ENCODE results near the gene CTNNA3. TPM values are rescaled to one million over a fixed set of nuclear protein-coding genes. Genes with fewer than 3 reads are reported as not detected.

Gene CTNNA3
- total RNA-seq, 1 donor from 2014 or later: not detected

- Mint-ChIP-seq H3K27me3 (ENCODE audit: low read depth) (no peaks in the 10 kb centered on the region), H3K9me3 (no peaks in the 10 kb centered on the region), H3K36me3 (ENCODE audit: low read depth) (no peaks in the 10 kb centered on the region), H3K4me1 (ENCODE audit: low read depth) (no peaks in the 10 kb centered on the region), H3K27ac (no peak overlapping the region), H3K4me3 (ENCODE audit: low read depth) (no peak overlapping the region)
- no peak for DNase-seq (ENCODE audit: low spot score)
- intact Hi-C loops (cut with micrococcal nuclease): no loop called here
These were observed 1505.6 kb downstream of the CTNNA3 start for GRCh38 chr10:66190413-66190812.

GRCh38 chr10:66189271-66189670, 1506.7 kb downstream of the CTNNA3 start:
- Mint-ChIP-seq H3K4me1 (ENCODE audit: low read depth) (no peaks in the 10 kb centered on the region), H3K9me3 (no peaks in the 10 kb centered on the region), H3K36me3 (ENCODE audit: low read depth) (no peaks in the 10 kb centered on the region), H3K27ac (no peak overlapping the region), H3K4me3 (ENCODE audit: low read depth) (no peak overlapping the region), H3K27me3 (ENCODE audit: low read depth) (no peaks in the 10 kb centered on the region)
- intact Hi-C loops (cut with micrococcal nuclease): no loop called here
- DNase-seq (ENCODE audit: low spot score): no peak

- DNase-seq (ENCODE audit: low spot score): no peak
- no peaks in the 10 kb centered on the region for H3K27me3 Mint-ChIP-seq (ENCODE audit: low read depth)
- no peaks in the 10 kb centered on the region for H3K9me3 Mint-ChIP-seq
- H3K4me3 Mint-ChIP-seq (ENCODE audit: low read depth): no peak overlapping the region
- H3K27ac Mint-ChIP-seq: no peak overlapping the region
- H3K4me1 Mint-ChIP-seq (ENCODE audit: low read depth): no peaks in the 10 kb centered on the region
- H3K36me3 Mint-ChIP-seq (ENCODE audit: low read depth): no peaks in the 10 kb centered on the region
- intact Hi-C loops (cut with micrococcal nuclease): no loop called here
These were observed 1508.8 kb downstream of the CTNNA3 start for GRCh38 chr10:66187053-66187733.

- Mint-ChIP-seq H3K36me3 (ENCODE audit: low read depth) (no peaks in the 10 kb centered on the region), H3K4me3 (ENCODE audit: low read depth) (no peak overlapping the region), H3K9me3 (no peaks in the 10 kb centered on the region), H3K27ac (no peak overlapping the region), H3K4me1 (ENCODE audit: low read depth) (no peaks in the 10 kb centered on the region), H3K27me3 (ENCODE audit: low read depth) (no peaks in the 10 kb centered on the region)
- no peak for DNase-seq (ENCODE audit: low spot score)
- intact Hi-C loops (cut with micrococcal nuclease): loop anchor here (5.0 kb wide), 1 partner anchor 744 kb away; the partner anchor contains the start of gene LRRTM3
These were observed 1513.0 kb downstream of the CTNNA3 start for GRCh38 chr10:66183028-66183427.

GRCh38 chr10:66180581-66181318, 1515.2 kb downstream of the CTNNA3 start:
- intact Hi-C loops (cut with micrococcal nuclease): loop anchor here (5.0 kb wide), 1 partner anchor 747 kb away; the partner anchor contains the start of gene LRRTM3
- H3K36me3 Mint-ChIP-seq (ENCODE audit: low read depth): no peaks in the 10 kb centered on the region
- H3K4me3 Mint-ChIP-seq (ENCODE audit: low read depth): no peak overlapping the region
- no peaks in the 10 kb centered on the region for H3K9me3 Mint-ChIP-seq
- H3K27ac Mint-ChIP-seq: no peak overlapping the region
- no peaks in the 10 kb centered on the region for H3K4me1 Mint-ChIP-seq (ENCODE audit: low read depth)
- H3K27me3 Mint-ChIP-seq (ENCODE audit: low read depth): no peaks in the 10 kb centered on the region
- DNase-seq (ENCODE audit: low spot score): no peak

GRCh38 chr10:66180021-66180420, 1516.0 kb downstream of the CTNNA3 start:
- no peaks in the 10 kb centered on the region for H3K27me3 Mint-ChIP-seq (ENCODE audit: low read depth)
- H3K36me3 Mint-ChIP-seq (ENCODE audit: low read depth): no peaks in the 10 kb centered on the region
- intact Hi-C loops (cut with micrococcal nuclease): loop anchor here (5.0 kb wide), 1 partner anchor 747 kb away; the partner anchor contains the start of gene LRRTM3
- no peak overlapping the region for H3K4me3 Mint-ChIP-seq (ENCODE audit: low read depth)
- DNase-seq (ENCODE audit: low spot score): no peak
- H3K27ac Mint-ChIP-seq: no peak overlapping the region
- H3K4me1 Mint-ChIP-seq (ENCODE audit: low read depth): no peaks in the 10 kb centered on the region
- no peaks in the 10 kb centered on the region for H3K9me3 Mint-ChIP-seq

- intact Hi-C loops (cut with micrococcal nuclease): no loop called here
- no peak overlapping the region for H3K4me3 Mint-ChIP-seq (ENCODE audit: low read depth)
These were observed 1519.2 kb downstream of the CTNNA3 start for GRCh38 chr10:66176772-66177171.

GRCh38 chr10:66167816-66168215, 1528.2 kb downstream of the CTNNA3 start:
- no peak for DNase-seq (ENCODE audit: low spot score)
- H3K27me3 Mint-ChIP-seq (ENCODE audit: low read depth): no peaks in the 10 kb centered on the region
- intact Hi-C loops (cut with micrococcal nuclease): no loop called here
- H3K4me1 Mint-ChIP-seq (ENCODE audit: low read depth): no peaks in the 10 kb centered on the region
- no peak overlapping the region for H3K27ac Mint-ChIP-seq
- H3K36me3 Mint-ChIP-seq (ENCODE audit: low read depth): no peaks in the 10 kb centered on the region
- no peak overlapping the region for H3K4me3 Mint-ChIP-seq (ENCODE audit: low read depth)
- no peaks in the 10 kb centered on the region for H3K9me3 Mint-ChIP-seq

More at GRCh38 chr10:66176772-66177171, 1519.2 kb downstream of the CTNNA3 start:
- Mint-ChIP-seq H3K36me3 (ENCODE audit: low read depth) (no peaks in the 10 kb centered on the region), H3K27ac (no peak overlapping the region), H3K4me1 (ENCODE audit: low read depth) (no peaks in the 10 kb centered on the region), H3K27me3 (ENCODE audit: low read depth) (no peaks in the 10 kb centered on the region), H3K9me3 (no peaks in the 10 kb centered on the region)
- DNase-seq (ENCODE audit: low spot score): no peak

GRCh38 chr10:66162560-66163143, 1533.3 kb downstream of the CTNNA3 start:
- H3K9me3 Mint-ChIP-seq: peaks cover 3% of the 10 kb centered on the region
- no peaks in the 10 kb centered on the region for H3K4me1 Mint-ChIP-seq (ENCODE audit: low read depth)
- no peaks in the 10 kb centered on the region for H3K36me3 Mint-ChIP-seq (ENCODE audit: low read depth)
- no peaks in the 10 kb centered on the region for H3K27me3 Mint-ChIP-seq (ENCODE audit: low read depth)
- DNase-seq (ENCODE audit: low spot score): no peak
- intact Hi-C loops (cut with micrococcal nuclease): no loop called here
- H3K4me3 Mint-ChIP-seq (ENCODE audit: low read depth): no peak overlapping the region
- H3K27ac Mint-ChIP-seq: no peak overlapping the region

- H3K4me1 Mint-ChIP-seq (ENCODE audit: low read depth): no peaks in the 10 kb centered on the region
- no peak overlapping the region for H3K27ac Mint-ChIP-seq
- H3K4me3 Mint-ChIP-seq (ENCODE audit: low read depth): no peak overlapping the region
- H3K36me3 Mint-ChIP-seq (ENCODE audit: low read depth): no peaks in the 10 kb centered on the region
- H3K9me3 Mint-ChIP-seq: no peaks in the 10 kb centered on the region
- no peaks in the 10 kb centered on the region for H3K27me3 Mint-ChIP-seq (ENCODE audit: low read depth)
- no peak for DNase-seq (ENCODE audit: low spot score)
- intact Hi-C loops (cut with micrococcal nuclease): no loop called here
These were observed 1544.6 kb downstream of the CTNNA3 start for GRCh38 chr10:66151346-66151745.

- no peak for DNase-seq (ENCODE audit: low spot score)
- H3K4me1 Mint-ChIP-seq (ENCODE audit: low read depth): no peaks in the 10 kb centered on the region
- no peak overlapping the region for H3K4me3 Mint-ChIP-seq (ENCODE audit: low read depth)
- H3K27me3 Mint-ChIP-seq (ENCODE audit: low read depth): no peaks in the 10 kb centered on the region
- intact Hi-C loops (cut with micrococcal nuclease): no loop called here
- H3K36me3 Mint-ChIP-seq (ENCODE audit: low read depth): no peaks in the 10 kb centered on the region
- H3K27ac Mint-ChIP-seq: no peak overlapping the region
- H3K9me3 Mint-ChIP-seq: no peaks in the 10 kb centered on the region
These were observed 1547.7 kb downstream of the CTNNA3 start for GRCh38 chr10:66148312-66148711.

- Mint-ChIP-seq H3K27me3 (ENCODE audit: low read depth) (no peaks in the 10 kb centered on the region), H3K4me1 (ENCODE audit: low read depth) (no peaks in the 10 kb centered on the region), H3K27ac (no peak overlapping the region), H3K4me3 (ENCODE audit: low read depth) (no peak overlapping the region), H3K36me3 (ENCODE audit: low read depth) (no peaks in the 10 kb centered on the region), H3K9me3 (no peaks in the 10 kb centered on the region)
- no peak for DNase-seq (ENCODE audit: low spot score)
- intact Hi-C loops (cut with micrococcal nuclease): no loop called here
These were observed 1552.0 kb downstream of the CTNNA3 start for GRCh38 chr10:66144016-66144415.

GRCh38 chr10:66102756-66103155, 1593.2 kb downstream of the CTNNA3 start:
- no peaks in the 10 kb centered on the region for H3K36me3 Mint-ChIP-seq (ENCODE audit: low read depth)
- intact Hi-C loops (cut with micrococcal nuclease): no loop called here
- DNase-seq (ENCODE audit: low spot score): no peak
- no peaks in the 10 kb centered on the region for H3K9me3 Mint-ChIP-seq
- no peak overlapping the region for H3K4me3 Mint-ChIP-seq (ENCODE audit: low read depth)
- H3K4me1 Mint-ChIP-seq (ENCODE audit: low read depth): no peaks in the 10 kb centered on the region
- H3K27ac Mint-ChIP-seq: no peak overlapping the region
- H3K27me3 Mint-ChIP-seq (ENCODE audit: low read depth): no peaks in the 10 kb centered on the region
